Measurements from ENCODE around the gene RBM47.
"Not testable (repeated sequence)": the region's sequence is repeated elsewhere in the genome, so short reads cannot be mapped to it uniquely, and the experiment has no call there.

Gene RBM47

DNA sequence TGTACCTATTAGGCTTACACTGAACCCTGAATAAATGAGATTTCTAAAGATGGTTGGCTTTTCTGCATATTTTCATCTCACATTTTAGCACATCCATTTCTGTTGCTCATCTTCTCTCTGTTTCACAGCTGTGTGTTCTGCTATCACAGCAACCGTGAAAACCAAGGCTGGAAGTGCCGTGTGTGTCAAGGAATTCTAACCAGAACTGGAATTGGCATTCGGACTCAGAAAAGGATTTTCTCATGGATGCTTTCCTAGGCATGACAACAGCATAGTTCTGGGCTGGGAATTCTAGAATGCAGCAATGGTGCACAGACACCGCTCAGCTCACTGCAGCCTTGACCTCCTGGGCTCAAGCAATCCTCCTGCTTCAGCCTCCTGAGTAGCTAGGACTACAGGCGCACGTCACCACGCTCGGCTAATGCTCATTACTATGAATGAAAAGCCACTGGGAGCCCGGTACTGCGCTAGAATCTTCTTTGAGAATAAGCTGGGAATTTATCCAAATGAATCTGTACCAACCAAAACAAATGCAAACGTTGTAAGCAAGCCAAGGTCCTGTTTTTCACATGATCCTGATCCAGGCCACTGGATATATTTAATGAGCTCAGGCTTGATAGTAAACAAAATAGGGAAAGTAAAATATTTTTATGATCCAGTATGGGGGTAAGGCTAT, 105.2 kb downstream of the RBM47 start:
- in situ Hi-C loops (cut with HindIII; ENCODE audit: low pct_unique_long_range_greater_than_20kb, low sequenced_read_pairs): no loop called here
- TF ChIP-seq JUND (IDR thresholded peaks at IDR 0.05; ENCODE audit: low read depth): no peak
- DNase-seq (ENCODE audit: low read depth in 1 of 2, low spot score in 1 of 2): peak in 1 of 2 experiments; percentile 24

- DNase-seq (ENCODE audit: low read depth in 1 of 2, low spot score in 1 of 2): no peak
- TF ChIP-seq JUND (IDR thresholded peaks at IDR 0.05; ENCODE audit: low read depth): no peak
- in situ Hi-C loops (cut with HindIII; ENCODE audit: low pct_unique_long_range_greater_than_20kb, low sequenced_read_pairs): no loop called here
Observed at GRCh38 chr4:40523581-40523980, 106.1 kb downstream of the RBM47 start.

DNA sequence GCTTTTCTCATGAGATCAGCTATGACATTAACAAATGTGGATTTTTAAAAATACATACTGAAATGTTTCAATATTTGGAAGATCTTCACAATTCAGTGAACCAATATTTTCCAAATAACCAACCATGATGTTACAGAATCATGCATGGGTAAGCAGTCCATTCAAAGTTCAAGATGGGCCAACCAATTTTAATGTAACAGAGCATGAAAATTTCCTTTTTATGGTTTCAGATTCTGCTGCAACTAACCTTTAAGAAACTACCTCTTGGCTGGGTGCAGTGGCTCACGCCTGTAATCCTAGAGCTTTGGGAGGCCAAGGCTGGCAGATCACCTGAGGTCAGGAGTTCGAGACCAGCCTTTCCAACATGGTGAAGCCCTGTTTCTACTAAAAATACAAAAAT, 107.7 kb downstream of the RBM47 start:
- TF ChIP-seq JUND (IDR thresholded peaks at IDR 0.05; ENCODE audit: low read depth): no peak
- in situ Hi-C loops (cut with HindIII; ENCODE audit: low pct_unique_long_range_greater_than_20kb, low sequenced_read_pairs): no loop called here
- no peak for DNase-seq (ENCODE audit: low read depth in 1 of 2, low spot score in 1 of 2)

- no peak for TF ChIP-seq JUND (IDR thresholded peaks at IDR 0.05; ENCODE audit: low read depth)
- in situ Hi-C loops (cut with HindIII; ENCODE audit: low pct_unique_long_range_greater_than_20kb, low sequenced_read_pairs): no loop called here
- DNase-seq (ENCODE audit: low read depth in 1 of 2, low spot score in 1 of 2): no peak
Observed at GRCh38 chr4:40520533-40520932, 109.1 kb downstream of the RBM47 start.

- in situ Hi-C loops (cut with HindIII; ENCODE audit: low pct_unique_long_range_greater_than_20kb, low sequenced_read_pairs): not testable (repeated sequence)
Observed at GRCh38 chr4:40517081-40517480, 112.6 kb downstream of the RBM47 start.

GRCh38 chr4:40516651-40517050, 113.0 kb downstream of the RBM47 start:
- in situ Hi-C loops (cut with HindIII; ENCODE audit: low pct_unique_long_range_greater_than_20kb, low sequenced_read_pairs): no loop called here
- TF ChIP-seq JUND (IDR thresholded peaks at IDR 0.05; ENCODE audit: low read depth): no peak
- no peak for DNase-seq (ENCODE audit: low read depth in 1 of 2, low spot score in 1 of 2)

More at GRCh38 chr4:40517081-40517480, 112.6 kb downstream of the RBM47 start:
- DNase-seq (ENCODE audit: low read depth in 1 of 2, low spot score in 1 of 2): not testable (repeated sequence)

GRCh38 chr4:40515398-40516293, 114.0 kb downstream of the RBM47 start:
- in situ Hi-C loops (cut with HindIII; ENCODE audit: low pct_unique_long_range_greater_than_20kb, low sequenced_read_pairs): no loop called here
- no peak for TF ChIP-seq JUND (IDR thresholded peaks at IDR 0.05; ENCODE audit: low read depth)
- DNase-seq (ENCODE audit: low read depth in 1 of 2, low spot score in 1 of 2): no peak

DNA sequence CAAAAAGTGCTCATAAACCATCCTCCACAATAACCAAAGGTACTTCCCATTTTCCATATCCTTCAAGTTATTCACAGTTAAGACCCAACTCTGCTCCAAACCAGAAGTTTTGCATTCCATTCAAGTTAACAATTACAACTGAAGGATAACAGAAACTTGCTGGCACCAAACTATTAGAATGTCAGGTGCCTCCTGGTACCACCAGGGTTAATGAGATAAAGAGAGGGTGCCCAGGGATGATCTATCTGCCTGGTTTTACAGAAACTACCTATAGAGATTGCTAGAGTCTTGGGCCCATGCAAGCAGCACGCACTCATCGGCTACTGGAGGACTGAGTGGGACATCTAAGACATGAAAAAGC, 114.6 kb downstream of the RBM47 start:
- TF ChIP-seq JUND (IDR thresholded peaks at IDR 0.05; ENCODE audit: low read depth): no peak
- peak in 1 of 2 experiments; percentile 46 for DNase-seq (ENCODE audit: low read depth in 1 of 2, low spot score in 1 of 2)
- in situ Hi-C loops (cut with HindIII; ENCODE audit: low pct_unique_long_range_greater_than_20kb, low sequenced_read_pairs): no loop called here

- DNase-seq (ENCODE audit: low read depth in 1 of 2, low spot score in 1 of 2): no peak
- no peak for TF ChIP-seq JUND (IDR thresholded peaks at IDR 0.05; ENCODE audit: low read depth)
- in situ Hi-C loops (cut with HindIII; ENCODE audit: low pct_unique_long_range_greater_than_20kb, low sequenced_read_pairs): no loop called here
Observed at GRCh38 chr4:40514497-40514951, 115.1 kb downstream of the RBM47 start.

GRCh38 chr4:40511036-40511614, 118.5 kb downstream of the RBM47 start:
- in situ Hi-C loops (cut with HindIII; ENCODE audit: low pct_unique_long_range_greater_than_20kb, low sequenced_read_pairs): no loop called here
- no peak for TF ChIP-seq JUND (IDR thresholded peaks at IDR 0.05; ENCODE audit: low read depth)
- no peak for DNase-seq (ENCODE audit: low read depth in 1 of 2, low spot score in 1 of 2)

GRCh38 chr4:40507977-40508376, 121.7 kb downstream of the RBM47 start:
- in situ Hi-C loops (cut with HindIII; ENCODE audit: low pct_unique_long_range_greater_than_20kb, low sequenced_read_pairs): no loop called here
- peak in 1 of 2 experiments; percentile 49 for DNase-seq (ENCODE audit: low read depth in 1 of 2, low spot score in 1 of 2)
- no peak for TF ChIP-seq JUND (IDR thresholded peaks at IDR 0.05; ENCODE audit: low read depth)

GRCh38 chr4:40506492-40506891, 123.2 kb downstream of the RBM47 start:
- no peak for TF ChIP-seq JUND (IDR thresholded peaks at IDR 0.05; ENCODE audit: low read depth)
- in situ Hi-C loops (cut with HindIII; ENCODE audit: low pct_unique_long_range_greater_than_20kb, low sequenced_read_pairs): no loop called here
- DNase-seq (ENCODE audit: low read depth in 1 of 2, low spot score in 1 of 2): no peak

DNA sequence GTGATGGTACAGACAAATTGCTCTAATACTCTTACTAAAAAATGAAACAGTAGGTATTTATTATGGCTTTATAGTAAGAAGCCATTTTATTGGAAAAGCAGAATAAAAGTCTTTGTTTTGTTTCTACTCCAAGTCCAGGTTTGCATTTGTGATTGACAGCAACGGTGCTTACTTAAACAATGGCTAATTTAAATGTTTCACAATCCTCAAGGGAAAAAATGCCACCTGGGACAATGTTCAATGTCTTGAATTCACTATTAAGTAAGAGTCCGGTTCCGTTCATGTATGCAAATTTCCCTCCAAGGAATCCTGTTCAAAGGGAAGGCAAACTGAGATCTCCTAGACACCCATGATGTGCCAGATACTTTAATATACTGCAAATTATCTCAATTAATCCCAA, 123.6 kb downstream of the RBM47 start:
- in situ Hi-C loops (cut with HindIII; ENCODE audit: low pct_unique_long_range_greater_than_20kb, low sequenced_read_pairs): no loop called here
- TF ChIP-seq JUND (IDR thresholded peaks at IDR 0.05; ENCODE audit: low read depth): no peak
- DNase-seq (ENCODE audit: low read depth in 1 of 2, low spot score in 1 of 2): peak in 1 of 2 experiments; percentile 25
